Measurements from ENCODE around the gene MTCL1.

GRCh38 chr18:8762968-8763367, 57.6 kb downstream of the MTCL1 start:
- no peak for TF ChIP-seq CTCF (IDR thresholded peaks at IDR 0.05)
- TF ChIP-seq POLR2AphosphoS5 (IDR thresholded peaks at IDR 0.05) = no peak
- no peak for TF ChIP-seq POLR2A (IDR thresholded peaks at IDR 0.05)
